Stomach (tissue), 4 donors: ENCODE data around the gene FUT8.

Source experiments
- EP300 ChIP-seq: sonication (generic); formaldehyde crosslinking; IDR thresholded peaks from one replicate; pipeline ENCODE4 v1.6.1; 2017; ENCODE audit warnings: antibody characterized with exemption
- TF ChIP-seq, protein P1 (sequence below), 7 experiments: fragments of 450-650 bp in 4 of 7; fragments of 200-600 bp in 3 of 7; sonication (generic) in 3 of 7; IDR thresholded peaks; one replicate each; pipeline ENCODE4 v1.5.1; 2016 to 2019; ENCODE audit warnings: antibody characterized with exemption in 7 of 7, control low read depth in 2 of 7, mild to moderate bottlenecking in 1 of 7

GRCh38 chr14:65685572-65685971 lies 273.0 kb downstream of the FUT8 start:
- TF ChIP-seq EP300: no peak
- TF ChIP-seq, protein P1, sequence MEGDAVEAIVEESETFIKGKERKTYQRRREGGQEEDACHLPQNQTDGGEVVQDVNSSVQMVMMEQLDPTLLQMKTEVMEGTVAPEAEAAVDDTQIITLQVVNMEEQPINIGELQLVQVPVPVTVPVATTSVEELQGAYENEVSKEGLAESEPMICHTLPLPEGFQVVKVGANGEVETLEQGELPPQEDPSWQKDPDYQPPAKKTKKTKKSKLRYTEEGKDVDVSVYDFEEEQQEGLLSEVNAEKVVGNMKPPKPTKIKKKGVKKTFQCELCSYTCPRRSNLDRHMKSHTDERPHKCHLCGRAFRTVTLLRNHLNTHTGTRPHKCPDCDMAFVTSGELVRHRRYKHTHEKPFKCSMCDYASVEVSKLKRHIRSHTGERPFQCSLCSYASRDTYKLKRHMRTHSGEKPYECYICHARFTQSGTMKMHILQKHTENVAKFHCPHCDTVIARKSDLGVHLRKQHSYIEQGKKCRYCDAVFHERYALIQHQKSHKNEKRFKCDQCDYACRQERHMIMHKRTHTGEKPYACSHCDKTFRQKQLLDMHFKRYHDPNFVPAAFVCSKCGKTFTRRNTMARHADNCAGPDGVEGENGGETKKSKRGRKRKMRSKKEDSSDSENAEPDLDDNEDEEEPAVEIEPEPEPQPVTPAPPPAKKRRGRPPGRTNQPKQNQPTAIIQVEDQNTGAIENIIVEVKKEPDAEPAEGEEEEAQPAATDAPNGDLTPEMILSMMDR (IDR thresholded peaks at IDR 0.05): no peak
